Body of pancreas (tissue), 4 donors: ENCODE results near the gene SEC14L6. TPM values are rescaled to one million over a fixed set of nuclear protein-coding genes. Genes with fewer than 3 reads are reported as not detected.
"Not testable (repeated sequence)": the region's sequence is repeated elsewhere in the genome, so short reads cannot be mapped to it uniquely, and the experiment has no call there.

Source experiments
- ATAC-seq: fragments of 150-250 bp; one replicate; pipeline ENCODE4 v1.9.1; 2016
- DNase-seq, 4 donors: peaks; one replicate each; pipeline ENCODE4 v3.0.0-alpha.2; 2019
- H3K27ac ChIP-seq, 4 donors: fragments of 200-600 bp; sonication (generic); 1 replicate in 3 of 4; 2 replicates in 1 of 4; pipeline versions ENCODE4 v1.5.1 to v1.6.1; 2016 to 2019; ENCODE audit warnings: mild to moderate bottlenecking in 1 of 4, mixed read lengths in 1 of 4, moderate library complexity in 1 of 4
- H3K27me3 ChIP-seq, 2 donors: fragments of 200-600 bp; sonication (generic); one replicate each; pipeline ENCODE4 v1.6.0; 2016; ENCODE audit warnings: mild to moderate bottlenecking in 1 of 2
- H3K36me3 ChIP-seq, 2 donors: fragments of 200-600 bp; sonication (generic); replicated peaks in 1 of 2; 2 replicates each; pipeline ENCODE4 v1.5.1; 2016; ENCODE audit warnings: low read depth in 2 of 2; ENCODE audit not compliant: insufficient read depth in 1 of 2
- H3K4me1 ChIP-seq: fragments of 200-600 bp; sonication (generic); one replicate; pipeline ENCODE4 v1.6.0; 2016
- H3K4me3 ChIP-seq, 2 donors: fragments of 200-600 bp; sonication (generic); 1 replicate in 1 of 2; 2 replicates in 1 of 2; pipeline ENCODE4 v1.5.1; 2016 to 2019
- H3K9me3 ChIP-seq, 3 donors: fragments of 200-600 bp; sonication (generic); 1 replicate in 2 of 3; 2 replicates in 1 of 3; pipeline ENCODE4 v1.5.1; 2016
- POLR2A ChIP-seq, 3 donors: fragments of 450-650 bp; IDR thresholded peaks; one replicate each; pipeline ENCODE4 v1.6.1; 2016; ENCODE audit warnings: antibody characterized with exemption in 3 of 3, mild to moderate bottlenecking in 2 of 3
- WGBS, 2 donors: methylation state at CpG; one replicate each; pipeline ENCODE4 v1.1.5; 2017; 5-methylcytosine and 5-hydroxymethylcytosine counted together
- intact Hi-C: fragments of 100-400 bp; cut with DNase I; formaldehyde crosslinking; loops from one replicate; pipeline ENCODE4 v1.15.1; 2023
- total RNA-seq, 2 donors: library from RNA; depleted of rRNA; stranded (reverse); fragments of >200 nt; gene quantifications; one replicate each; pipeline ENCODE4 v1.1.0, GENCODE V29; 2016
- TF ChIP-seq, protein P1 (sequence below), 7 experiments: fragments of 450-650 bp in 4 of 7; fragments of 200-600 bp in 3 of 7; sonication (generic) in 3 of 7; IDR thresholded peaks; one replicate each; pipeline ENCODE4 v1.5.1; 2016 to 2019; ENCODE audit warnings: antibody characterized with exemption in 7 of 7

The SEC14L6 gene
- total RNA-seq, 2 donors from 2014 or later = 0.99 to 2.1 TPM

DNA sequence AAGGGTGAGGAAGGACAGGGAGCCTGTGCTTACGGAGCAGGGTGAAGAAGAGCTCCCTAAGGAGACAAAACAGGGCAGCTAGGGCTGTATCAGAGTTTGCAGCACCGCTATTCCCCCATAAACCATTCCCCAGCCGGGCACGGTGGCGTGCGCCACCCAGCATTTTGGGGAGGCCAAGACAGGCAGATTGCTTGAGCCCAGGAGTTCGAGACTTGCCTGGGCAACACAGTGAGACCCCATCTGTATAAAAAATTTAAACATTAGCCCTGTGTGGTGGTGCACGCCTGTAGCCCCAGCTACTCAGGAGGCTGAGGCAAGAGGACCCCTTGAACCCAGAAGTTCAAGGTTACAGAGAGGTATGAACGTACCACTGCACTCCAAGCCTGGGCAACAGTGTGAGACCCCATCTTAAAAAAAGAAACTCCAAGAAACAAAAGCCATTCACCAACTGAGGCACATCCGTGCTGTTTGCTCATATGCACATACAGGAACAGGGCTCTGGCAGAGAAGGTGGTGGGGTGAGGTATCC lies 23.2 kb upstream of the SEC14L6 start:
- TF ChIP-seq, protein P1, sequence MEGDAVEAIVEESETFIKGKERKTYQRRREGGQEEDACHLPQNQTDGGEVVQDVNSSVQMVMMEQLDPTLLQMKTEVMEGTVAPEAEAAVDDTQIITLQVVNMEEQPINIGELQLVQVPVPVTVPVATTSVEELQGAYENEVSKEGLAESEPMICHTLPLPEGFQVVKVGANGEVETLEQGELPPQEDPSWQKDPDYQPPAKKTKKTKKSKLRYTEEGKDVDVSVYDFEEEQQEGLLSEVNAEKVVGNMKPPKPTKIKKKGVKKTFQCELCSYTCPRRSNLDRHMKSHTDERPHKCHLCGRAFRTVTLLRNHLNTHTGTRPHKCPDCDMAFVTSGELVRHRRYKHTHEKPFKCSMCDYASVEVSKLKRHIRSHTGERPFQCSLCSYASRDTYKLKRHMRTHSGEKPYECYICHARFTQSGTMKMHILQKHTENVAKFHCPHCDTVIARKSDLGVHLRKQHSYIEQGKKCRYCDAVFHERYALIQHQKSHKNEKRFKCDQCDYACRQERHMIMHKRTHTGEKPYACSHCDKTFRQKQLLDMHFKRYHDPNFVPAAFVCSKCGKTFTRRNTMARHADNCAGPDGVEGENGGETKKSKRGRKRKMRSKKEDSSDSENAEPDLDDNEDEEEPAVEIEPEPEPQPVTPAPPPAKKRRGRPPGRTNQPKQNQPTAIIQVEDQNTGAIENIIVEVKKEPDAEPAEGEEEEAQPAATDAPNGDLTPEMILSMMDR (IDR thresholded peaks at IDR 0.05) = no peak
- no peak for TF ChIP-seq POLR2A (IDR thresholded peaks at IDR 0.05)
- H3K27me3 ChIP-seq = no peaks in the 10 kb centered on the region
- no peaks in the 10 kb centered on the region for H3K9me3 ChIP-seq
- no peak overlapping the region for H3K27ac ChIP-seq
- no peak for DNase-seq
- WGBS, 2 donors = 92 to 93% methylated on average over 9 to 10 of the region's 10 CpGs
- peaks cover 22% of the 10 kb centered on the region for H3K4me1 ChIP-seq
- intact Hi-C loops = no loop called here
- ATAC-seq = no peak
- no peak overlapping the region for H3K4me3 ChIP-seq
- no peaks in the 10 kb centered on the region for H3K36me3 ChIP-seq

DNA sequence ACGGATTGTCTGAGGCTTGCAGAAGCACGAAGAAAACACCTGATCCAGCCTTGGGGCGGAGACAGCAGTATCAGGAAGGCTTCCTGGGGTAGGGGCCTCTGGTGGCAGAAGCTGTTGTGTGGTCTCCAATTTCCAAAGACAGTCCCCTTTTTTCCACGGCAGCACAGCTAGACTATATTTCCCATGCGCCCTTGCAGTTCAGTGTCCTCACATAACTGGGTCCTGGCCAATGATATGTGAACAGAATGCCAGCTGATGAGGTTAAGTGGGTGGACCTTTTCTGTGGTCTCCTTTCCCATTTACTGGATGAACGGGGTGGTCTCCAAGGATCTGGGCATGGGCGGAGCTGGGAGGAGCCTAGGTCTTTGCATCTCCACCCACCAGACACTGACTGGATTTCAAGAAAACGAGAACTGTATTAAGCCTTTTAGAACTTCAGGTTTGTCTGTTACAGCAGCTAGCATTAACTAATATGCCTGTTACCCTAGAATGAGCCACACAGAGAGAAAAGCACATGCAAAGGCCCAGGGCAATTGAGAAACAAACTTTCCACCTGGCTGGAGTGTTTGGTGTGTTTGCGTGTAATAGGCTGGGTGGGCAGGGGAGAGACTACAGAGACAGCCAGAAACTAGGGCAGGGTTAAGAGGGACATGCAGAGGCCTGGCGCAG lies 21.7 kb upstream of the SEC14L6 start:
- DNase-seq = no peak
- intact Hi-C loops = no loop called here

DNA sequence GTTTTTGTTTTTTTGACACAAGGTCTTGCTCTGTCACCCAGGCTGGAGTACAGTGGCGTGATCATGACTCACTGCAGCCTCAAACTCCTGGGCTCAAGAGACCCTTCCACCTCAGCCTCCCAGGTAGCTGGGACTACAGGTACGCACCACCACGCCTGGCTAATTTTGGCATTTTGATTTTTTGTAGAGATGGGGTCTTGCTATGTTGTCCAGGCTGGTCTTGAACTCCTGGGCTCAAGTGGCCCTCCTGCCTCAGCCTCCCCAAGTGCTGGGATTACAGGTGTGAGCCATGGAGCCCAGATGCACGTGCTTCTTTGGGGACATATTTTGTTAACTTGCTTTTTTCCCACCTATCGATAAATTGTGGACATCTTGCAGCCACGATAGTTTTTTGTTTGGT lies 20.7 kb upstream of the SEC14L6 start:
- DNase-seq, intact Hi-C loops, H3K36me3 ChIP-seq, ATAC-seq, H3K4me3 ChIP-seq, H3K27me3 ChIP-seq, H3K4me1 ChIP-seq, H3K27ac ChIP-seq, H3K9me3 ChIP-seq: not testable (repeated sequence)
- 91 to 95% methylated on average over 6 of the region's 6 CpGs for WGBS, 2 donors

More for the DNA sequence above, 21.7 kb upstream of the SEC14L6 start:
- H3K27me3 ChIP-seq = no peaks in the 10 kb centered on the region
- WGBS, 2 donors = 88 to 89% methylated on average over 10 of the region's 10 CpGs
- no peak for ATAC-seq
- peaks cover 11% of the 10 kb centered on the region for H3K4me1 ChIP-seq
- TF ChIP-seq, protein P1 (IDR thresholded peaks at IDR 0.05) = no peak
- no peak for TF ChIP-seq POLR2A (IDR thresholded peaks at IDR 0.05)
- no peaks in the 10 kb centered on the region for H3K36me3 ChIP-seq
- no peaks in the 10 kb centered on the region for H3K9me3 ChIP-seq
- H3K4me3 ChIP-seq = no peak overlapping the region
- H3K27ac ChIP-seq = no peak overlapping the region

DNA sequence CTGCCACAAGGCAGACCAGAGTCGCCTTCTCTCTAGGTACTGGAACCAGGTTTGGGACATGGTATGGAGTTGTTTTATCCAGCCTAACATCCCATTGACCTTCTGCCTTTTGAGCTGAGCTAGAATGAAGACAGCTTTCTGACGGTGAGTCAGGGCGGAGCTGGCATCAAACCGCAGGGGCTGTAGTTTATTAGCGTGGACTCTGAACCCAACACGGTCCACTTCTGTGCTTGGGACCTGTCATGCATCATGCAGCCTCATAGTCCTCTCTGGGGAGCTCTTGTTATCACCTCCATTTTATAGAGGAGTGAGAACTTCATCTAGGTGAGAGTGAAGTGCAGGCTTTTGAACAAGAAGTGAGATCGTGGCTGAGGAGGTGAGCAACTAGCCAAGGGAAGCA lies 19.6 kb upstream of the SEC14L6 start:
- ATAC-seq (no peak), DNase-seq (no peak)
- no peak overlapping the region for H3K4me3 ChIP-seq
- no peaks in the 10 kb centered on the region for H3K36me3 ChIP-seq
- no peaks in the 10 kb centered on the region for H3K4me1 ChIP-seq
- no peaks in the 10 kb centered on the region for H3K27me3 ChIP-seq
- no peak overlapping the region for H3K27ac ChIP-seq
- 67 to 79% methylated on average over 7 of the region's 7 CpGs for WGBS, 2 donors
- TF ChIP-seq, protein P1 (IDR thresholded peaks at IDR 0.05) = no peak
- no peak for TF ChIP-seq POLR2A (IDR thresholded peaks at IDR 0.05)
- H3K9me3 ChIP-seq = no peaks in the 10 kb centered on the region
- intact Hi-C loops = no loop called here

DNA sequence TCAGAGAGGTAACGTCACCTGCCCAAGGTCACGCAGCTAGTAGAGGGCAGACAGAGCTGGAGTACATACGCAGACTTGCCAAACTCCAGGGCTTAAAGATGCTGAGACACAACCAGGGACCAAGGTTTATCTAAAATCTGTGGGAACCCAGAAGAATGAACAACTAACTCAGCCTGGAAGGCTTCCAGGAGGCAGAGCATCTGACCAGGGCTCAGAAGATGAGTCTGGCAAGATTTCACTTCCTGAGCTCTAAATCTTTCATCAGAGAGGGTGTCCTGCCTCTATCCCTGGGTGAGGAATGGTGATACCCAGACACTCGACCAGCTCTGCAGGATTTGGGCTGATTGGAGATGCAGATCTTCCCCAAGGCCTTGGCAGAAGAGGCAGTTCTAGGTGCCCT lies 18.8 kb upstream of the SEC14L6 start:
- WGBS, 2 donors = 61 to 85% methylated on average over 3 to 4 of the region's 4 CpGs
- Histone ChIP-seq H3K4me1 (no peaks in the 10 kb centered on the region), H3K27ac (no peak overlapping the region), H3K9me3 (no peaks in the 10 kb centered on the region), H3K4me3 (no peak overlapping the region), H3K27me3 (no peaks in the 10 kb centered on the region), H3K36me3 (no peaks in the 10 kb centered on the region)
- intact Hi-C loops = no loop called here
- DNase-seq = no peak
- no peak for TF ChIP-seq POLR2A (IDR thresholded peaks at IDR 0.05)
- TF ChIP-seq, protein P1 (IDR thresholded peaks at IDR 0.05) = no peak
- ATAC-seq = no peak
